Measurements from ENCODE around the gene PRR13. TPM values are rescaled to one million over a fixed set of nuclear protein-coding genes. Genes with fewer than 3 reads are reported as not detected.

Gene PRR13, protein sequence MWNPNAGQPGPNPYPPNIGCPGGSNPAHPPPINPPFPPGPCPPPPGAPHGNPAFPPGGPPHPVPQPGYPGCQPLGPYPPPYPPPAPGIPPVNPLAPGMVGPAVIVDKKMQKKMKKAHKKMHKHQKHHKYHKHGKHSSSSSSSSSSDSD
- 224 TPM for polyA plus RNA-seq (2012; ENCODE audit: insufficient read length, low read depth)

DNA sequence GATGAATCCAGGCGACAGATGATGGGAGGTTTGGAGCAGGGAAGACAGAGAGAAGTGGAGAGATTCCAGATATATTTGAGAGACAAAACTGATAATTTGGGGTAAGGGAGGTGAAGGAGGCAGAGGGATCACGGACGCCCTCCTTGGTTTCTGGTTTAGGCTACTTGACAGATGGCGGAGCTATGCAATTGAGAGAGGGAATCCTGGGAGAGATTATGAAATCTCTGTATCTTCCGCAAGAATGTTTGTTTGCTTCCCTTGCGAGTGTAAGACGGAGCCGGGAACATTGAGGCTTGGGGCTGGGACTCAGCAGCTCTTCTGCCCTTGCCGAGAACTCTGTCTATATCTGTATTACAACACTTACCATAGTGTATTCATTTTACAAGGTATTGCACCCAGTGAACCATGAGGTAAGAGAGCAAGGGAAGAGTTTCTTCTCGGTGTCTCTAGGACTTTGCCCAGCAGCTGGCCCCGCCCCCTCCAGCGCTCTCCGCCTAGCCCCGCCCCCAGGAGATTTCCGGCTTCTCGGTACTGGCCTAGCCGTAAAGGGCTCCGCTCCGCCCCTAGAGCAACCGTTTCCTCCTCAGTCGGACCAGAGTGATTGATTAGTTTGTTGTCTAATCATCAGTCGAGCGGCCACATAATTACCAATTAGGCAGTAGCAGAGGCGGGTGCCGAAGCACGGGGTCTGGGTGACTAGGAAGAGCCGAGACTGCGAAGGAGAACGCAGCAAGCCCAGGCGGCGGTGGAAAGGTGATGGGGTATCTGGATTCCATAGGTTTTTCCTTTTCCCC lies at the start of gene PRR13:
TSS of gene PRR13 (plus strand) at position 695 of the 794 bp plus-strand sequence. CDS start 981 bp downstream, outside the sequence.
- TF ChIP-seq, protein P1, sequence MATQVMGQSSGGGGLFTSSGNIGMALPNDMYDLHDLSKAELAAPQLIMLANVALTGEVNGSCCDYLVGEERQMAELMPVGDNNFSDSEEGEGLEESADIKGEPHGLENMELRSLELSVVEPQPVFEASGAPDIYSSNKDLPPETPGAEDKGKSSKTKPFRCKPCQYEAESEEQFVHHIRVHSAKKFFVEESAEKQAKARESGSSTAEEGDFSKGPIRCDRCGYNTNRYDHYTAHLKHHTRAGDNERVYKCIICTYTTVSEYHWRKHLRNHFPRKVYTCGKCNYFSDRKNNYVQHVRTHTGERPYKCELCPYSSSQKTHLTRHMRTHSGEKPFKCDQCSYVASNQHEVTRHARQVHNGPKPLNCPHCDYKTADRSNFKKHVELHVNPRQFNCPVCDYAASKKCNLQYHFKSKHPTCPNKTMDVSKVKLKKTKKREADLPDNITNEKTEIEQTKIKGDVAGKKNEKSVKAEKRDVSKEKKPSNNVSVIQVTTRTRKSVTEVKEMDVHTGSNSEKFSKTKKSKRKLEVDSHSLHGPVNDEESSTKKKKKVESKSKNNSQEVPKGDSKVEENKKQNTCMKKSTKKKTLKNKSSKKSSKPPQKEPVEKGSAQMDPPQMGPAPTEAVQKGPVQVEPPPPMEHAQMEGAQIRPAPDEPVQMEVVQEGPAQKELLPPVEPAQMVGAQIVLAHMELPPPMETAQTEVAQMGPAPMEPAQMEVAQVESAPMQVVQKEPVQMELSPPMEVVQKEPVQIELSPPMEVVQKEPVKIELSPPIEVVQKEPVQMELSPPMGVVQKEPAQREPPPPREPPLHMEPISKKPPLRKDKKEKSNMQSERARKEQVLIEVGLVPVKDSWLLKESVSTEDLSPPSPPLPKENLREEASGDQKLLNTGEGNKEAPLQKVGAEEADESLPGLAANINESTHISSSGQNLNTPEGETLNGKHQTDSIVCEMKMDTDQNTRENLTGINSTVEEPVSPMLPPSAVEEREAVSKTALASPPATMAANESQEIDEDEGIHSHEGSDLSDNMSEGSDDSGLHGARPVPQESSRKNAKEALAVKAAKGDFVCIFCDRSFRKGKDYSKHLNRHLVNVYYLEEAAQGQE (IDR thresholded peaks at IDR 0.05; ENCODE audit: insufficient read depth in 1 of 2, low read depth in 2 of 2, low read length in 2 of 2), result no peak
- TF ChIP-seq SIN3A (IDR thresholded peaks at IDR 0.05; ENCODE audit: borderline replicate concordance, insufficient read depth, low read length) (peak; percentile 73; the same call in 1 of the 2 replicates), POLR2AphosphoS5 (IDR thresholded peaks at IDR 0.05; ENCODE audit: low read depth, low read length) (peak; percentile 96), TAF1 (IDR thresholded peaks at IDR 0.05; ENCODE audit: borderline replicate concordance, insufficient read depth, low read length) (peak; percentile 93; the same call in 1 of the 2 replicates)

DNA sequence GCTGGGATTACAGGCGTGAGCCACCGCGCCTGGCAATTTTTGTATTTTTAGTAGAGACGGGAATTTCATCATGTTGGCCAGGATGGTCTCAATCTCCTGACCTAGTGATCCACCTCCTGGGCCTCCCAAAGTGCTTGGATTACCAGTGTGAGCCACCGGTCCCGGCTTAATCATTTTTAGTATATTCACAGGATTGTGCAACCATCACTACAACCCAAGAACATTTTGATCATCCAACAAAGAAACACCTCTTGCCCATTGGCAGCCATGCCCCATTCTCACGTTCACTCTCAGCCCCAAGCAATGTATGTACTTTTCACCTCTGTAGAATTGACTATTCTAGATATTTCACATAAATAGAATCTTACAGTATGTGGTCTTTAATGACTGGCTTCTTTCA lies 41.6 kb upstream of the PRR13 start:
- no peak for TF ChIP-seq POLR2AphosphoS5 (IDR thresholded peaks at IDR 0.05; ENCODE audit: low read depth, low read length)
- no peak for TF ChIP-seq TAF1 (IDR thresholded peaks at IDR 0.05; ENCODE audit: borderline replicate concordance, insufficient read depth, low read length)
- TF ChIP-seq SIN3A (IDR thresholded peaks at IDR 0.05; ENCODE audit: borderline replicate concordance, insufficient read depth, low read length), result no peak
- TF ChIP-seq, protein P1 (IDR thresholded peaks at IDR 0.05; ENCODE audit: insufficient read depth in 1 of 2, low read depth in 2 of 2, low read length in 2 of 2), result no peak
- TF ChIP-seq FOXP2 (optimal IDR thresholded peaks at IDR 0.05; ENCODE audit: borderline replicate concordance, extremely low read depth, extremely low read length, insufficient read depth), result no peak

DNA sequence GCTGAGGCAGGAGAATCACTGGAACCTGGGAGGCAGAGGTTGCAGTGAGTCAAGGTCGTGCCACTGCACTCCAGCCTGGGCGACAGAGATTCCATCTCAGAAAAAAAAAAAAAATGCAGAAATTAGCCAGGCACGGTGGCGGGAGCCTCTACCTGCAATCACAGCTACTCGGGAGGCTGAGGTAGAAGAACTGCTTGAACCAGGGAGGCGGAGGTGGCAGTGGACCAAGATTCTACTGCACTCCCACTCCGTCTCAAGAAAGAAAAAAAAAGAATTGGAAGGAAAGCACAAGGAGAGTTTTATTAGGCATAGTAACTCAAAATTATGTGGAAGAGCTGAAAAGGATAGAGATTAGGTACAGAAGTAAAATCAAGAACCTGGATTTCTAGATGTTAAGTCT lies 38.7 kb upstream of the PRR13 start:
- TF ChIP-seq POLR2AphosphoS5 (IDR thresholded peaks at IDR 0.05; ENCODE audit: low read depth, low read length) (no peak), TAF1 (IDR thresholded peaks at IDR 0.05; ENCODE audit: borderline replicate concordance, insufficient read depth, low read length) (no peak), FOXP2 (optimal IDR thresholded peaks at IDR 0.05; ENCODE audit: borderline replicate concordance, extremely low read depth, extremely low read length, insufficient read depth) (no peak)

DNA sequence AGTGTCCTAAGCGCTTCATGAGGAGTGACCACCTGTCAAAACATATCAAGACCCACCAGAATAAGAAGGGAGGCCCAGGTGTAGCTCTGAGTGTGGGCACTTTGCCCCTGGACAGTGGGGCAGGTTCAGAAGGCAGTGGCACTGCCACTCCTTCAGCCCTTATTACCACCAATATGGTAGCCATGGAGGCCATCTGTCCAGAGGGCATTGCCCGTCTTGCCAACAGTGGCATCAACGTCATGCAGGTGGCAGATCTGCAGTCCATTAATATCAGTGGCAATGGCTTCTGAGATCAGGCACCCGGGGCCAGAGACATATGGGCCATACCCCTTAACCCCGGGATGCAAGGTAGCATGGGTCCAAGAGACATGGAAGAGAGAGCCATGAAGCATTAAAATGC lies 30.6 kb upstream of the PRR13 start:
- TF ChIP-seq POLR2AphosphoS5 (IDR thresholded peaks at IDR 0.05; ENCODE audit: low read depth, low read length) (no peak), FOXP2 (optimal IDR thresholded peaks at IDR 0.05; ENCODE audit: borderline replicate concordance, extremely low read depth, extremely low read length, insufficient read depth) (no peak), SIN3A (IDR thresholded peaks at IDR 0.05; ENCODE audit: borderline replicate concordance, insufficient read depth, low read length) (no peak), TAF1 (IDR thresholded peaks at IDR 0.05; ENCODE audit: borderline replicate concordance, insufficient read depth, low read length) (no peak)
- TF ChIP-seq, protein P1 (IDR thresholded peaks at IDR 0.05; ENCODE audit: insufficient read depth in 1 of 2, low read depth in 2 of 2, low read length in 2 of 2), result no peak

DNA sequence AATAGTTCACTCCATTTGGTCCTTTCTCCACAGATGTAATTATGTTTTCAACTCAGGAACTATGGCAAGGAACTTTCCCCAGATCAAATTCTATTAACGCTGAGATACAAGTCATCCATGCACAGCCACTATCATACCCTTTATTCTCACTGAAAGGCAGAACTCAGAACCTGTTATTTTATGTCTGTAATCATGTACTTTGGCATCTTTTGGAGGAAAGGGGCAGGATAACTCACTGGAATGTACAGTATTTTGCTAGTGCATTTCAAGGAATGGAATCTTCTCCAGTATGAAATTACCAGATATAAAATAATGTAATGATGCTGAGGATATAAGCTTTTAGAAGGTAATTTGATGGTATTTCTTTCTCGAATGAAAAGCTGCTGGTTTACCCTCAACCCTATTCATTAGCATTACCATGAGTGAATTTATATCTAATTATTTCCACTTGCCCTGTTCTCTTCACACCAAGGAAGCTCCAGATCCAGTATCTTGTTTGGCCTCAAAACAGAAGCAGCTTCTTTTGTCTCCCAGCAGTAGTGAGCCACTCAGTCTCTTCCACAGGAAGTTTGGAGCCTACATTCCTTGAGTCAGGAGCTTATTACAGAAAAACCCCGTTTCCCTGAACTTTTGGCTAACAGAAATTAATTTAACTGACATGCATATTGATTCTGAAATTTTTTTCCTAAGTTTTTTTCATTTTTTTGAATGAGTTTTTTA lies 27.9 kb upstream of the PRR13 start:
- TF ChIP-seq, protein P1 (IDR thresholded peaks at IDR 0.05; ENCODE audit: insufficient read depth in 1 of 2, low read depth in 2 of 2, low read length in 2 of 2), result no peak
- TF ChIP-seq POLR2AphosphoS5 (IDR thresholded peaks at IDR 0.05; ENCODE audit: low read depth, low read length), result no peak
- no peak for TF ChIP-seq TAF1 (IDR thresholded peaks at IDR 0.05; ENCODE audit: borderline replicate concordance, insufficient read depth, low read length)
- no peak for TF ChIP-seq SIN3A (IDR thresholded peaks at IDR 0.05; ENCODE audit: borderline replicate concordance, insufficient read depth, low read length)
- TF ChIP-seq FOXP2 (optimal IDR thresholded peaks at IDR 0.05; ENCODE audit: borderline replicate concordance, extremely low read depth, extremely low read length, insufficient read depth), result no peak
